A549 (cell line): ENCODE results near the gene TBX10. TPM values are rescaled to one million over a fixed set of nuclear protein-coding genes. Genes with fewer than 3 reads are reported as not detected.

Experiments
- BHLHE40 ChIP-seq: IDR thresholded peaks from 2 replicates; pipeline ENCODE4 v1.6.1; 2012; ENCODE audit warnings: low read depth, low read length, inconsistent platforms
- CEBPB ChIP-seq, 2 experiments: fragments of >200 bp in 1 of 2; sonication (Bioruptor Twin) in 1 of 2; formaldehyde crosslinking in 1 of 2; IDR thresholded peaks; 2 replicates each; pipeline ENCODE4 v1.6.1; 2012 to 2016
- CHD4 ChIP-seq: fragments of 200-600 bp; sonication (generic); IDR thresholded peaks from 2 replicates; pipeline ENCODE4 v1.6.1; 2016; ENCODE audit warnings: antibody characterized with exemption, mild to moderate bottlenecking, borderline replicate concordance
- EHF ChIP-seq: fragments of 250-450 bp; sonication (Bioruptor Pico); IDR thresholded peaks from 2 replicates; pipeline ENCODE4 v1.5.0; 2020; ENCODE audit warnings: mild to moderate bottlenecking
- EP300 ChIP-seq, 2 experiments: fragments of >200 bp; sonication (Bioruptor Twin); formaldehyde crosslinking; IDR thresholded peaks; 2 replicates in 1 of 2; 3 replicates in 1 of 2; pipeline ENCODE4 v1.6.1; 2016 to 2017
- FOSB ChIP-seq: fragments of 250-450 bp; sonication (Bioruptor Pico); IDR thresholded peaks from 2 replicates; pipeline ENCODE4 v1.5.0; 2020; ENCODE audit warnings: mild to moderate bottlenecking, moderate library complexity
- FOXS1 ChIP-seq: fragments of 250-450 bp; sonication (Bioruptor Pico); IDR thresholded peaks from 2 replicates; pipeline ENCODE4 v1.5.0; 2020; ENCODE audit warnings: mild to moderate bottlenecking, moderate library complexity
- GATA3 ChIP-seq: IDR thresholded peaks from 2 replicates; pipeline ENCODE4 v1.6.1; 2012; ENCODE audit warnings: borderline replicate concordance
- HDAC2 ChIP-seq: fragments of 200-600 bp; sonication (generic); IDR thresholded peaks from 2 replicates; pipeline ENCODE4 v1.6.1; 2016
- HEYL ChIP-seq: fragments of 250-450 bp; sonication (Bioruptor Pico); IDR thresholded peaks from 2 replicates; pipeline ENCODE4 v1.8.0; 2021; ENCODE audit warnings: mild to moderate bottlenecking, moderate library complexity
- HOXA7 ChIP-seq: fragments of 250-450 bp; sonication (Bioruptor Pico); IDR thresholded peaks from 2 replicates; pipeline ENCODE4 v1.5.0; 2020; ENCODE audit warnings: mild to moderate bottlenecking, moderate library complexity
- HOXB5 ChIP-seq: fragments of 250-450 bp; sonication (Bioruptor Pico); IDR thresholded peaks from 2 replicates; pipeline ENCODE4 v1.5.0; 2020; ENCODE audit warnings: mild to moderate bottlenecking, moderate library complexity
- JUN ChIP-seq, 2 experiments: fragments of >200 bp; sonication (Bioruptor Twin); formaldehyde crosslinking; IDR thresholded peaks; 2 replicates in 1 of 2; 3 replicates in 1 of 2; pipeline ENCODE4 v1.6.1; 2016 to 2017
- KDM1A ChIP-seq: fragments of 200-600 bp; sonication (generic); IDR thresholded peaks from 2 replicates; pipeline ENCODE4 v1.6.1; 2016; ENCODE audit warnings: low read depth, mild to moderate bottlenecking
- KDM5A ChIP-seq: fragments of 200-600 bp; sonication (generic); IDR thresholded peaks from 2 replicates; pipeline ENCODE4 v1.6.1; 2016; ENCODE audit warnings: antibody characterized with exemption, mild to moderate bottlenecking
- MAFK ChIP-seq: fragments of 450-650 bp; IDR thresholded peaks from 2 replicates; pipeline ENCODE4 v1.6.1; 2014; ENCODE audit not compliant: partially characterized antibody
- MYC ChIP-seq: IDR thresholded peaks from 2 replicates; pipeline ENCODE4 v1.6.1; 2012; ENCODE audit warnings: mild to moderate bottlenecking, inconsistent platforms, low read length, improper control_type of control experiment, borderline replicate concordance
- NFE2L2 ChIP-seq: fragments of 150-350 bp; conservative IDR thresholded peaks from 2 replicates; pipeline ENCODE4 v1.6.1; 2014; ENCODE audit warnings: low read length
- PHF8 ChIP-seq: fragments of 200-600 bp; sonication (generic); IDR thresholded peaks from 2 replicates; pipeline ENCODE4 v1.6.1; 2016; ENCODE audit warnings: low read depth, mild to moderate bottlenecking, antibody characterized with exemption, moderate library complexity, borderline replicate concordance
- POLR2A ChIP-seq: IDR thresholded peaks from 2 replicates; pipeline ENCODE4 v1.6.1; 2012; ENCODE audit warnings: mild to moderate bottlenecking, low read length
- POLR2AphosphoS2 ChIP-seq: conservative IDR thresholded peaks from 2 replicates; pipeline ENCODE4 v1.6.1; 2012; ENCODE audit warnings: low read length, improper control_type of control experiment, inconsistent platforms
- RARB ChIP-seq: fragments of 250-450 bp; sonication (Bioruptor Pico); IDR thresholded peaks from 2 replicates; pipeline ENCODE4 v1.8.0; 2021; ENCODE audit warnings: mild to moderate bottlenecking, moderate library complexity
- RNF2 ChIP-seq: fragments of 200-600 bp; sonication (generic); IDR thresholded peaks from 2 replicates; pipeline ENCODE4 v1.6.1; 2016; ENCODE audit warnings: low read depth, mild to moderate bottlenecking, antibody characterized with exemption, moderate library complexity, borderline replicate concordance
- SMC3 ChIP-seq: fragments of >200 bp; sonication (Bioruptor Twin); formaldehyde crosslinking; IDR thresholded peaks from 3 replicates; pipeline ENCODE4 v1.6.1; 2018; ENCODE audit warnings: inconsistent platforms
- SREBF2 ChIP-seq: fragments of 450-650 bp; IDR thresholded peaks from 2 replicates; pipeline ENCODE4 v1.6.1; 2014; ENCODE audit warnings: mild to moderate bottlenecking, moderate library complexity
- TFCP2L1 ChIP-seq: fragments of 250-450 bp; sonication (Bioruptor Pico); IDR thresholded peaks from 2 replicates; pipeline ENCODE4 v1.5.0; 2021; ENCODE audit warnings: mild to moderate bottlenecking
- TP53 ChIP-seq: fragments of 250-450 bp; sonication (Bioruptor Pico); IDR thresholded peaks from 2 replicates; pipeline ENCODE4 v1.5.0; 2021; ENCODE audit warnings: mild to moderate bottlenecking, moderate library complexity
- ZC3H11A ChIP-seq: fragments of 450-650 bp; IDR thresholded peaks from 2 replicates; pipeline ENCODE4 v1.6.1; 2014; ENCODE audit warnings: antibody characterized with exemption, mild to moderate bottlenecking
- ZFP36 ChIP-seq: fragments of 450-650 bp; IDR thresholded peaks from 2 replicates; pipeline ENCODE4 v1.6.1; 2014; ENCODE audit warnings: borderline replicate concordance; ENCODE audit not compliant: partially characterized antibody
- ZNF302 ChIP-seq: fragments of 250-450 bp; sonication (Bioruptor Pico); IDR thresholded peaks from 2 replicates; pipeline ENCODE4 v1.9.0; 2021; ENCODE audit warnings: inconsistent platforms, mild to moderate bottlenecking, moderate library complexity
- ZSCAN20 ChIP-seq: fragments of 250-450 bp; sonication (Bioruptor Pico); IDR thresholded peaks from 2 replicates; pipeline ENCODE4 v1.8.0; 2022; ENCODE audit warnings: mild to moderate bottlenecking, moderate library complexity
- polyA plus RNA-seq, 4 experiments: library from polyadenylated mRNA; depleted of rRNA in 3 of 4; stranded (reverse); fragments of >200 nt; fragmentation: RNase III in 1 of 4; extraction: RNeasy Plus Mini Kit Qiagen cat#74134 plus additional on column Dnase treatment in 1 of 4; gene quantifications; 2 replicates in 3 of 4; 3 replicates in 1 of 4; pipeline ENCODE4 v1.2.3, GENCODE V29; 2011 to 2017
- TF ChIP-seq, protein P1 (sequence below): IDR thresholded peaks from 2 replicates; pipeline ENCODE4 v1.6.1; 2012
- TF ChIP-seq, protein P2 (sequence below): IDR thresholded peaks from 2 replicates; pipeline ENCODE4 v1.6.1; 2012; ENCODE audit warnings: low read depth, borderline replicate concordance
- TF ChIP-seq, protein P3 (sequence below): fragments of 150-350 bp; IDR thresholded peaks from 2 replicates; pipeline ENCODE4 v1.6.1; 2014; ENCODE audit warnings: low read depth, mild to moderate bottlenecking, low read length
- TF ChIP-seq, protein P4 (sequence below): fragments of 250-450 bp; sonication (Bioruptor Pico); IDR thresholded peaks from 2 replicates; pipeline ENCODE4 v1.5.0; 2020; ENCODE audit warnings: low read depth, mild to moderate bottlenecking, moderate library complexity
- TF ChIP-seq, protein P5 (sequence below): fragments of >200 bp; sonication (Bioruptor Twin); formaldehyde crosslinking; IDR thresholded peaks from 3 replicates; pipeline ENCODE4 v1.5.1; 2016
- TF ChIP-seq, protein P6 (sequence below): fragments of 450-650 bp; IDR thresholded peaks from 2 replicates; pipeline ENCODE4 v1.6.1; 2014; ENCODE audit warnings: antibody characterized with exemption
- TF ChIP-seq, protein P7 (sequence below): fragments of >200 bp; sonication (Bioruptor Twin); formaldehyde crosslinking; IDR thresholded peaks from 3 replicates; pipeline ENCODE4 v1.6.1; 2016

TBX10 gene
- polyA plus RNA-seq, 2 of the 4 experiments (the other 2 are of a cell fraction), result not detected

DNA sequence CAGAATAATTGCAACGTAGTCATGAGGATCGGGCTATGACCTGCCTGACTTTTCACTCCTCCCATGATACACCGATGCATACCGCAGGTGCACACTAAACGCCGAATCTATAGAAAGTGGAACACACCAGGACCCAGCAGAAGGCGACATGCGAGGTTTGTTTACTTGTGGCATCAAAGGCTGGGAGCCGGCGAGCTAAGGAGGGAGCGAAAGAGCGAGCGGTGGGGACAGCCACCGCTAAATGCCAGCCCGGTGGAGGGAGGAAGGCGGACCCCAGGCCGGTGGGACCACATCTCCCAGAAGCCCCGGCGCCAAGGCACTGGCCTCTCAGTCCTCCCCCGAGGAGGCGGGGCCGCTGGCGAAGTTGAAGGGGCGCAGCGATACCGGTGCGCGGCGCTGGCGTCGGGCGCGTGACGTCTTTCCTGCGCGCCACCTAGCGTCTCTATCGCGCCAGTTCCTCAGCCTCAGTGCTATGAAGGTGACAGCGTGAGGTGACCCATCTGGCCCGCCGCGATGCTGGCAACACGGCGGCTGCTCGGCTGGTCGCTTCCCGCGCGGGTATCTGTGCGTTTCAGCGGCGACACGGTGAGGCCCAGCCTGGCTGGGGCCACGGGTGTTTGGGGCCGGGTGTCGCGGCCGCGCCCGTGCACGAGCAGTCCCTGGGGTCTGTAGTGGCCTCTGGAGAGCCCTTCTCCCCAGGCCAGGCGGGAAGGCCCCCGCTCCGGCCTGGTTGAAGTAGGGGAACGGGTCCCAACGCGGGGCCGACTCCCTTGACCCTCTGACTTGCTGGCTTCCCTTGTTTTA is 32.9 kb downstream of the TBX10 start, which contains the start of gene NDUFV1 (continued):
- TF ChIP-seq EP300 (IDR thresholded peaks at IDR 0.05) (no peak), EHF (no peak), ZNF302 (CRISPR knock-in tag) (no peak), TFCP2L1 (CRISPR knock-in tag) (no peak), SMC3 (peak; percentile 44; the same call in 1 of the 3 replicates), KDM1A (no peak), FOXS1 (CRISPR knock-in tag) (no peak), GATA3 (0 out of 2 replicates have a peak, but pooled peaks have one; percentile 49), ZSCAN20 (CRISPR knock-in tag) (no peak), NFE2L2 (no peak), HOXB5 (no peak), FOSB (CRISPR knock-in tag) (no peak), ZFP36 (no peak), POLR2AphosphoS2 (no peak), ZC3H11A (no peak), CHD4 (no peak), RARB (CRISPR knock-in tag) (no peak), RNF2 (no peak), HEYL (CRISPR knock-in tag) (no peak), HOXA7 (no peak), SREBF2 (no peak), TP53 (CRISPR knock-in tag) (no peak), PHF8 (peak; percentile 74; the same call in 1 of the 2 replicates), POLR2A (peak; percentile 73), KDM5A (peak; percentile 90), HDAC2 (no peak), MAFK (no peak), CEBPB (IDR thresholded peaks at IDR 0.05) (no peak), JUN (IDR thresholded peaks at IDR 0.05) (peak; percentile 26 to 63; a peak in 2 of 5 replicates), BHLHE40 (no peak), MYC (no peak)
- TF ChIP-seq, protein P1, sequence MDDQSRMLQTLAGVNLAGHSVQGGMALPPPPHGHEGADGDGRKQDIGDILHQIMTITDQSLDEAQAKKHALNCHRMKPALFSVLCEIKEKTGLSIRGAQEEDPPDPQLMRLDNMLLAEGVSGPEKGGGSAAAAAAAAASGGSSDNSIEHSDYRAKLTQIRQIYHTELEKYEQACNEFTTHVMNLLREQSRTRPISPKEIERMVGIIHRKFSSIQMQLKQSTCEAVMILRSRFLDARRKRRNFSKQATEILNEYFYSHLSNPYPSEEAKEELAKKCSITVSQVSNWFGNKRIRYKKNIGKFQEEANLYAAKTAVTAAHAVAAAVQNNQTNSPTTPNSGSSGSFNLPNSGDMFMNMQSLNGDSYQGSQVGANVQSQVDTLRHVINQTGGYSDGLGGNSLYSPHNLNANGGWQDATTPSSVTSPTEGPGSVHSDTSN, result no peak
- TF ChIP-seq, protein P2, sequence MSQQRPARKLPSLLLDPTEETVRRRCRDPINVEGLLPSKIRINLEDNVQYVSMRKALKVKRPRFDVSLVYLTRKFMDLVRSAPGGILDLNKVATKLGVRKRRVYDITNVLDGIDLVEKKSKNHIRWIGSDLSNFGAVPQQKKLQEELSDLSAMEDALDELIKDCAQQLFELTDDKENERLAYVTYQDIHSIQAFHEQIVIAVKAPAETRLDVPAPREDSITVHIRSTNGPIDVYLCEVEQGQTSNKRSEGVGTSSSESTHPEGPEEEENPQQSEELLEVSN, result no peak
- TF ChIP-seq, protein P3, sequence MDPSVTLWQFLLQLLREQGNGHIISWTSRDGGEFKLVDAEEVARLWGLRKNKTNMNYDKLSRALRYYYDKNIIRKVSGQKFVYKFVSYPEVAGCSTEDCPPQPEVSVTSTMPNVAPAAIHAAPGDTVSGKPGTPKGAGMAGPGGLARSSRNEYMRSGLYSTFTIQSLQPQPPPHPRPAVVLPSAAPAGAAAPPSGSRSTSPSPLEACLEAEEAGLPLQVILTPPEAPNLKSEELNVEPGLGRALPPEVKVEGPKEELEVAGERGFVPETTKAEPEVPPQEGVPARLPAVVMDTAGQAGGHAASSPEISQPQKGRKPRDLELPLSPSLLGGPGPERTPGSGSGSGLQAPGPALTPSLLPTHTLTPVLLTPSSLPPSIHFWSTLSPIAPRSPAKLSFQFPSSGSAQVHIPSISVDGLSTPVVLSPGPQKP, result no peak
- TF ChIP-seq, protein P4, sequence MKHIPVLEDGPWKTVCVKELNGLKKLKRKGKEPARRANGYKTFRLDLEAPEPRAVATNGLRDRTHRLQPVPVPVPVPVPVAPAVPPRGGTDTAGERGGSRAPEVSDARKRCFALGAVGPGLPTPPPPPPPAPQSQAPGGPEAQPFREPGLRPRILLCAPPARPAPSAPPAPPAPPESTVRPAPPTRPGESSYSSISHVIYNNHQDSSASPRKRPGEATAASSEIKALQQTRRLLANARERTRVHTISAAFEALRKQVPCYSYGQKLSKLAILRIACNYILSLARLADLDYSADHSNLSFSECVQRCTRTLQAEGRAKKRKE (CRISPR knock-in tag), result no peak
- TF ChIP-seq, protein P5, sequence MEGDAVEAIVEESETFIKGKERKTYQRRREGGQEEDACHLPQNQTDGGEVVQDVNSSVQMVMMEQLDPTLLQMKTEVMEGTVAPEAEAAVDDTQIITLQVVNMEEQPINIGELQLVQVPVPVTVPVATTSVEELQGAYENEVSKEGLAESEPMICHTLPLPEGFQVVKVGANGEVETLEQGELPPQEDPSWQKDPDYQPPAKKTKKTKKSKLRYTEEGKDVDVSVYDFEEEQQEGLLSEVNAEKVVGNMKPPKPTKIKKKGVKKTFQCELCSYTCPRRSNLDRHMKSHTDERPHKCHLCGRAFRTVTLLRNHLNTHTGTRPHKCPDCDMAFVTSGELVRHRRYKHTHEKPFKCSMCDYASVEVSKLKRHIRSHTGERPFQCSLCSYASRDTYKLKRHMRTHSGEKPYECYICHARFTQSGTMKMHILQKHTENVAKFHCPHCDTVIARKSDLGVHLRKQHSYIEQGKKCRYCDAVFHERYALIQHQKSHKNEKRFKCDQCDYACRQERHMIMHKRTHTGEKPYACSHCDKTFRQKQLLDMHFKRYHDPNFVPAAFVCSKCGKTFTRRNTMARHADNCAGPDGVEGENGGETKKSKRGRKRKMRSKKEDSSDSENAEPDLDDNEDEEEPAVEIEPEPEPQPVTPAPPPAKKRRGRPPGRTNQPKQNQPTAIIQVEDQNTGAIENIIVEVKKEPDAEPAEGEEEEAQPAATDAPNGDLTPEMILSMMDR, result peak; percentile 36; the same call in 2 of the 3 replicates
- TF ChIP-seq, protein P6, sequence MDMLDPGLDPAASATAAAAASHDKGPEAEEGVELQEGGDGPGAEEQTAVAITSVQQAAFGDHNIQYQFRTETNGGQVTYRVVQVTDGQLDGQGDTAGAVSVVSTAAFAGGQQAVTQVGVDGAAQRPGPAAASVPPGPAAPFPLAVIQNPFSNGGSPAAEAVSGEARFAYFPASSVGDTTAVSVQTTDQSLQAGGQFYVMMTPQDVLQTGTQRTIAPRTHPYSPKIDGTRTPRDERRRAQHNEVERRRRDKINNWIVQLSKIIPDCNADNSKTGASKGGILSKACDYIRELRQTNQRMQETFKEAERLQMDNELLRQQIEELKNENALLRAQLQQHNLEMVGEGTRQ, result 0 out of 2 replicates have a peak, but pooled peaks have one; percentile 14
- TF ChIP-seq, protein P7, sequence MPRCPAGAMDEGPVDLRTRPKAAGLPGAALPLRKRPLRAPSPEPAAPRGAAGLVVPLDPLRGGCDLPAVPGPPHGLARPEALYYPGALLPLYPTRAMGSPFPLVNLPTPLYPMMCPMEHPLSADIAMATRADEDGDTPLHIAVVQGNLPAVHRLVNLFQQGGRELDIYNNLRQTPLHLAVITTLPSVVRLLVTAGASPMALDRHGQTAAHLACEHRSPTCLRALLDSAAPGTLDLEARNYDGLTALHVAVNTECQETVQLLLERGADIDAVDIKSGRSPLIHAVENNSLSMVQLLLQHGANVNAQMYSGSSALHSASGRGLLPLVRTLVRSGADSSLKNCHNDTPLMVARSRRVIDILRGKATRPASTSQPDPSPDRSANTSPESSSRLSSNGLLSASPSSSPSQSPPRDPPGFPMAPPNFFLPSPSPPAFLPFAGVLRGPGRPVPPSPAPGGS, result no peak
